HG03097 (cell line): ENCODE results near the gene NSG1.
"Not testable (repeated sequence)": the region's sequence is repeated elsewhere in the genome, so short reads cannot be mapped to it uniquely, and the experiment has no call there.

Experiments
- ATAC-seq: cut with Tn5 transposase; IDR thresholded peaks from one replicate; pipeline ENCODE4 v1.9.1; 2021; ENCODE audit not compliant: unreplicated experiment, low FRiP score

NSG1 gene

DNA sequence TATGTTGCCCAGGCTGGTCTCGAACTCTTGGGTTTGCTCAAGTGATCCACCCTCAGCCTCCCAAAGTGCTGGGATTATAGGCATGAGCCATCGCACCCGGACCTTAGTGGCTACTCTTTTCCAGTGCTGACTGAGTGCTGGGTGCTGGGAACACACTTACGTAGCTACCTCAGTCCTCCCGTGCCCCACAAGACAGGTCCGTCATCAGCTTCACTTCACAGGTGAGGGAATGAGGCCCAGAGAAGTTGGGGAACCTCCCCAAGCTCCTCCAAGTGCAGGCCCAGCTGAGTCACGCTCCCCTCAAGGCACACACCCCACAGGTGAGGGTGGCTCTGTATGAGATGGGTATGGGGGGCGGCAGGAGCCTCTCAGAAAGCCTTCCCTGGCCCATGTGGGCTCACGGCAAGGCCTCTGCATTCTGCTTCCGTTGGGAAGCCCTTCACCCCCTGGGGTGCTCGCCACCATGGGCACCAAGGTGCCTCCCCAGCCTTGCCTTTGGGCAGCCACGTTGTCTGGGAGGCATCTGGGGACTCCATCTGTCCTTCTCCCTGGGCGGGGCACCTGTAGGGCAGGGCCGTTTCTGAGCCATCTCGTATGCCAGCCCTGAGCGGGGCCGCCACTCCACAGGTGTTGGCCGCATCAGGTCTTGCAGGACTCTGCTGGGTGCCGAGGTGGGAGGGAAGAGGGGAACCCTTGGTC lies 28.4 kb downstream of the NSG1 start:
- no peak for ATAC-seq

DNA sequence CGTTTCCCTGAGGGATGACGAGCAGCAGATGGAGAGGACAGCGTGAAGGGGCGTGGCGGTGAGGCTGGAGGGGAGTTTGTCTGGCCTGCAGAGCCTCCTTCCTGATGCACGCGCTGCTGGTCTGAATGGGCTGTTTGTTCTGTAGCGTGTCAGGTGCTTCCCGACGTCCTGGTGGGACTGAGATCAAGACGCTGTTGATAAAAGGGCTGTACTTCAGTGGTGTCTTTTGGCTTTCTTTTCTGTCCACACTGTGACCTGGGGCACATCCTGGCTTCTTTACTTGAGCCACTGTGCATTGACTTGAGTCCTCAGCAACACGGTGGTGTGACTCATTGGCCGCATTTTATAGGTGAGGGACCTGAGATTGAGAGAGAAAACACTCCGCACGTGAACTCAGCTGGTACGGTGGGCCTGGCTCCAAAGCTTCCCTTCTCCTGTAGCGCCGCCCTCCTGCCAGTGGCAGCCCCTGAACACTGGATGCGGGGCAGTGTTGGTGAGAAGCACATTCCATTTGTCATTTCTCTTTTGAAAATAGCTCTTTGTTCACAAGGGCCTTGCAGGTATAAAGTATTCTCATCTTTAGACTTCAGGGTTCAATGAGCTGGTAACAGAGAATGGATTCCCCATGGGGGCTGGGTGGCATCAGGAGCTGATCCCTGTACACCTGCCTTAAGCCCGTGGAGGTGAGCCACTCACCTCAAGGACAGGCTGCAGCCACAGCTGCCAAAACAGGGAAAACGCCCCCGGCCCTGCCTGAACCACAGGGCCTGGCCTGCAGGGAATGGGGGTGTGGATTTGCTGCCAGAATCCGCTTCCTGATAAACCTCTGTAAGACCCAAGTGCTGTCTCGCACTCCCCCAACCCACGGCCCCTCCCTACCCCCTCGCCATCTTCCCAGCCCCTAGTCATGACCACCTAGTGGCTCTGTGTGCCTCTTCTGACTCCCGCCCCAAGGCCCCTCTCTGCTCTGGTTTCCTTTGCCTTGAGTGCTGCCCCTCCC lies 29.2 kb downstream of the NSG1 start:
- no peak for ATAC-seq

DNA sequence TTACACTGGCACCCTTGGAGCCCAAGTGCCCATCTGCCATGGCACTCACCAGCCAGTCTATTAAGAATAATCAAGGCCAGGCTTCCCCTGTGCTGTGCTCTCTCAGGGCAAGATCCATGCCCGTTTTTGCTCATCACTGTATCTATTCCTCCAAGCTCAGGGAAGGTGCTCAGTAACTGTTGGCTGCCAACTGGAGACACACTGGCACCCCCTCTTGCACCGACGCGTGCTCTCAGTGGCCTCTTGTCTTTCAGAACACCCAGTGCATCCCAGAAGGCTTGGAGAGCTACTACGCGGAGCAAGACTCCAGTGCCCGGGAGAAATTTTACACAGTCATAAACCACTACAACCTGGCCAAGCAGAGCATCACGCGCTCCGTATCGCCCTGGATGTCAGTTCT lies 30.1 kb downstream of the NSG1 start:
- ATAC-seq, result no peak

DNA sequence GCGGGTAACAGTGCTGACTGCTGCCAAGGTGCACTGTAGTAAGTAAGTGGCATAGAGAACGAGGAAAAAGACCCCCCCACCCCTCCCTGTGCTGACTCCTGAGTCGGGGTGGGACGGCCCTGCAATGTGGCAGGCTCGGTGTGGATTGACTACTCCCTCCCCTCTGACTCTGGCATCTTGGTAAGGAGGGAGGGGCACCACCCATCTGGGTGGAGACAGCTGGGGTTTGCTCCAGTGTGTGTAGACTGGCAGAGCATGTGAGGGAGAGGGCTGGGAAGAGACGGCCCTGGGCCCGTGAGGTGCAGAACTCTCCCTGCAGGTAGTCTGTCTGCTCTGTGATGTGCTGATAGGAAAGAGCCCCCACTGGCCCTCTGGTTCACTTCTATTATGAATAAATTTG lies 31.0 kb downstream of the NSG1 start:
- ATAC-seq, result no peak

DNA sequence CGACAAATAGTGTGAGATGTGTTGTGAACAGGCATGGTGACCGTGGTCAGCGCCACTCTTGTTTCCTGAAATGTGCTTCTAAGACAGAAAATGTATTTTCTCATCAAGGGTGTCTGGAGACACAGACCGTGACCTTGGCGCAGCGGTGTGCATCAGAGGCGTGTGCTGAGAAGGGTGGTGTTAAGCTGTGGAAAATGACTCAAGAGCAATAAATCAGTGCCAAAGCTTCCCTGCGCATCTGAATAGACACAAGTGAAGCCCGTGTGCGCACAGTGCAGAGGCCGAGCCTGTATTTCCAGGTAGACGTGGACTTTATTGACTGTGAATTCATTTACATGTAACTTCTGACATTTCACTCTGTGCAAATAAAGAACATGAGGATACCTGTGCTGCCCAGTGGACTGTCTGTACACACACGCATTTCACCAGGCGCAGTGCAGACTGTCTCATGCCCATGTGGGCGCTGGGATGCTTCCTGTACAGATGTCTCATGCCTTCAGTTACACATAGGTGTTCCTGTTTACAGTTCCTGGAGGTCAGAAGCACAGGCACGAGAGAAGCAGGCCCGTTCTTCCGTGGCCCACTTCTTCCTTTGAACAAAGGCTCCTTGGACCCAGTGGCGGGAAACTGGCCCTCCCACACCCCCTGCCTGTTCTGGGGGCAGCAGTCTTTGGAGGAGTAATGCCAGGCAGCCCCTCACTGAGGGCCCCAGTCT lies 31.9 kb downstream of the NSG1 start:
- ATAC-seq, result no peak

DNA sequence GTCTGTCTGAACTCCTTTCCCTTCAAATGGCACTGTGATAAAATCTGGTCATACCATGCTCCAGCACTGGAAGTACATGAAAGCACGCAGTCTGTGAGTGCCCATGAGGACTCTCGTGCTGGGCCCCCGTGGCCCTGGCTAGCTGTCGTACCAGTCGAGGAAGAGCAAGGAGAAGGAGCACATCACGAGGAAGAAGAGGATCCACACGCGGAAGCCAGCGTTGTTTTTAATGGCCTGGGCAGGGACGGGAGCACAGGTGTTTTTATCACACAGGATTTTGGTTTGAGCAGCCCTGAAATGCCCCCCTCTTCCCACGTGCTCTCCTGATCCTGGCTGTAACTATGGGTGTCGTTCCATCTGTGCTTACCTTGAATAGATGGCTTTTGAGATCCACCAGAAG lies 33.0 kb downstream of the NSG1 start:
- ATAC-seq, result no peak

DNA sequence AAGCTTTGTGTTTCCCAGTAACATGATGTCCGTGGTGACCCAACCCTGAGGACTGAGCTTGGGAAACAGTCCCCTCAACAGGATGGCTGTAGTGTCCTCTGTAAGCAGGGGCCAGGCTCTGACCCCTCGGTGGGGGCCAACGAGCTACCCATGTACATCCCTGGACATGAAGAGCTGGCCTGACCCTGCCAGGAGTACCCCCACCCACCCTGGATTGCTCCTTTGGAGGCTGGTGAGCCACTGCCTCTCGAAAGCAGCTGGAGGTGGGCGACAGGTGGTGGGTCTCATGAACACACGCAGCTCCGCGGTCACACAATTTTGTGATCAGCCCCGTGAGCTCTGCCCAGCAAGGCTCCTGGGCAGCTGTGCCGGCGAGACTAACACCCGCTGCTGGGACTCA lies 33.5 kb downstream of the NSG1 start:
- ATAC-seq, result no peak

DNA sequence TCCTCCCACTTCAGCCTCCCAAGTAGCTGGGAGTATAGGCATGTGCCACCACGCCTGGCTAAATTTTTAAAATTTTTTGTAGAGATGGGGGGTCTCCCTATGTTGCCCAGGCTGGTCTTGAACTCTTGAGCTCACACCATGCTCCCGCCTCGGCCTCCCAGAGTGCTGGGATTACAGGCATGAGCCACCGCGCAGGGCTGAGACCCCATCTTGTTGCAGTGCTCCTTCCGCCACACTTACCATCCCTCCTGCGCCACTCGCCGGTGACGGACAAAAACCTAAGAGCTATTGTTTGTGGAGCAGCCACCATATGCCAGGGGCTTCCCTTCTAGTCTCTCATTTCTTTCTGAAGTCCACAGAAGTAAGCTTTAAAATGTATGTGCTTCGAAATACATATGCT lies 34.5 kb downstream of the NSG1 start:
- no peak for ATAC-seq

DNA sequence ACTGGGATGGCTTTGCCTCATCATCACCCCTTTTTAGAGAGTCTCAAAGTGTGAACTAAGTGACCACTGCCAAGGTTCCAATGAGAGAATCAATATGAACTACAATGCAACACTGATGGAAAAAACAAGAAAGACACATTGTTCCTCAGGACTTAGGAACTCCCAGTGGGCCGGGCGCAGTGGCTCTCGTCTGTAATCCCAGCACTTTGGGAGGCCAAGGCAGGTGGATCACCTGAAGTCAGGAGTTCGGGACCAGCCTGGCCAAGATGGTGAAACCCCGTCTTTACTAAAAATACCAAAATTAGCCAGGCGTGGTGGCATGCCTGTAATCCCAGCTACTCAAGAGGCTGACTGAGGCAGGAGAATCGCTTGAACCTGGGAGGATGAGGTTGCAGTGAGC lies 35.2 kb downstream of the NSG1 start:
- not testable (repeated sequence) for ATAC-seq

DNA sequence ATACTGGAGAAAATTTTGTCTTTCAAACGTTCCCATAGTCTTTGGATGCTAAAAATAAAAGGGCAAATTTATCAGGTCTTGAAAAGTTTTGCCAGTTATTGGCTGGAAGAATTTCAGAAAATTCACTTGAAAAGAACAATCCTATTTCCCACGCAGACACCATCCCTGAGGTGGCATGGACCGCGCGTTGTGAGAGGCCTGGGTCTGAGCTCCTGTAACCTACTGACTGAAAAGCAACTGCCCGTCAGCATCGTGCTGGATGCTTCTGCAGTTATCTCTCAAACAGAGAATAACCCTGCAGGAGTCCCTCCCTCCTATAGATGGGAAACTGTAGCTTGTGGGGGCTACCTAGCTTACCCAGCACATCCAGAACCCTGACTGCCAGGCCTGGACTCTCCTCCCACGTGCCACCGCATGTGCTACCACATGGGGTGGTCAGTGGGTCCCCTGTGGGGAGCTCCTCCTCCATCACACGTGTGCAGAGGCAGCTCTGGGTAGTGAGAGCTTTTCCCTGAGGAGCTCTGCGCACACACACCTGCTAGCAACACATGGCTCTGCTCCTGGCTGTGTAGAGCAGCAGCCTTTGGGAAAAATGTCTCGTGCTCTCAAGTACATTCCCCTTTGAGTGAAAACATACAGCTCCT lies 36.1 kb downstream of the NSG1 start:
- ATAC-seq, result no peak

DNA sequence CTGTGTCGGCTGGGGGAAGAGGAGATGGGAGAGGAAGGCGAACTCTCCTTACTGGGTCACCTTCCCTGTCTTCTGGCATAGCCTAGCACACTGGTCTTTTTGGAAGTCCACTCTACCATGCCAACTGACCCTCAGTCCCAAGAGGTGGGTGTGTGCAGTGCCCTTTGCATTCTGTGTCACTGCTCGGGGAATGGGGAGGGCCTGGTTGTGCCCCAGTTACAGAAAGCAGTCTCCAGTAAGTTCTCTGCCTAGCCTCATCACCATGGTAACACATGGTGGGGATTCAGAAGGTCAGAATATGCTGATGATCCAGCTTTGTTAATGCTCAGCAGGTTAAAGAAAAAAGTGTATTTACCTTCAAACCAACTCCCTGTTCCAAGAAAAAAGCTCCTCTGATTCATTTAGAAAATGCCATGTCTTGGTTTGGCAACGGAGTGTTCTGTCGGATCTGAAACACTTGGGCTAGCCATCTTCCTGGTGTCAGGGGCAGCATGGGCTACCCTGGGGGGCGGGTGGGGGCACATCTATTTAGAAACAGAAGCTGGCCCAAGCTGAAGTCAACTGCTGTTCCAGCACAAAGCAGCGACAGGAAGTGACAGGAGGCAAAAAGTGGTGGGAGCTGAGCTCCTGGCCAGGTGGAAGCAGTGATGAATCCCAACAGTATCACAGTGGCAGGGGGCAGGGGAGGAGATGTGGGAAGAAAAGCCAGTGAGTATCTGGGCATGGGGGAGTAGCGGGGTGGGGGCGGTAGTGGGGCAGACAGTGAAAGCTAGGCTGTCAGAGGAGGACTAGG lies 37.0 kb downstream of the NSG1 start:
- no peak for ATAC-seq

DNA sequence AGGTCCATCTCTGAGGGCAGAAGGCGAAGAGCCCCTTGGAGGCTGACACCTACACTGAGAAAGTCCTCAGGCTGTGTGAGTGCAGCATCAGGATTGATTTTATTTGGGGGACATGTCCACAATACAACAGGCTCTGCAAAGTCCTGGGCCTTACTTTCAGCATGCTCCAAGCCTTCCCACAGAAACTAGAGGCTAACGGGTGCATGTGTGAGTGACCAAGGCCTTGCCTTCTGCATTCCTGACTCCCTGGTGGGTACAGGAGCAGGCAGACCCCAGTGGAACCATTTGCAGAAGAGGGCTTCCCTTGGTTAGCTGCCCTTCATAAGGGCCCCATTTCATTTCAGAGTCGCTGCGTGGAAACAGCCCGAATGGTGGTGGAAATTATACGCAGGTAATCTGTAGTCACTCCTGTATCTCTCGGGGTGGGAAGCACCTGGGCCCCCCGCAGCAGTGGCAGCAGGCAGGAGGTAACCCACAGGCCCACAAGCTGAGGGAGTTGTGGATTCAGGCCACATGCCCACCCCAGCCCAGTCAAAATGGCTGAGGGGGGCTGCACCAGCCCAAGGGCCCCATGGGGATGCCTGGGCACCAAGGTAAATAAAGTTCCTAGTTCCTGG lies 37.7 kb downstream of the NSG1 start:
- no peak for ATAC-seq

DNA sequence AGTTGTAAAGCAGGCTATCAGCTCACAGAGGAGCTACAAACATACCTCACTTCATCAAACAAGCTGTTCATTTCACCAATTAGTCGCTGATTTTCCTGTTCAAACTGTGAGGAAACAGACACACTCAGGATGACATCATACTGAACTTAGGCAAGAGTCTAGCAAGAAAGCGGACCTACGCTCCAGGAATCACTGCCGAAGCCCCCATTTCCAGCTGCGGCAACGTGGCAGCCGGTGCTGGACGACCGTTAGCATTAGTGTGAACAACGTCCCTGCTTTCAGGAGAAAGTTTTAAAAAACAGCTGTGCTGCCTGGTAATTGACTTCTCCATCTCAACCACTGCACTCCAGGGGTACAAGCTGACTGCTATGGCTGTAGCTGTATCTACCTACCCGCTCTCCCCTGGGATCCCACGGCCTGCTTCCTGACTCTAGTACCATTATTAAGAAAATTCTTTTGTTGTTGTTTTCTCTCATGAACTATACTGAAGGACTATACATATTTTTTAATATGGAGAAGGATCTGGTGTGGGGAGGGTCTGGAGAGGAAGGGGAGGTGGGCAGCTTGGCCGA lies 38.3 kb downstream of the NSG1 start:
- no peak for ATAC-seq

DNA sequence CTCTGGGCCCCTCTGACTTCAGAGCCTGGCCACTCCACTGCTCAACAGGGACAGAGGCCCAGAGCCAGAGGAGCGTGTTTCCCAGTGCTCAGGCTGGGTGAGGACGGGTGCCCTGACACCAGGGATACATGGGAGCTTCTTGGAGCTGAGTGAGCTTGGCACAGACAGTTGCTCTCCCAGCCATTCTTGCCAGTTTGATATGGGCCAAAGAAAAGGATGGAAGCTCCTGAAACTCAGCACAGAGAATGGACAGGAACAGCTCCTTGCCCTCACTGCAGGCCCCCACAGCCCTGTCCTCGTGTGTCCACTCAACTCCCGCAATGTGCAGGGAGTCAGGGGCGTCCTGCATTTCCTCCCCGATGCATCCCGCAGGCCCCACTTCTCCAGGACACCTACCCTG lies 38.8 kb downstream of the NSG1 start:
- no peak for ATAC-seq

DNA sequence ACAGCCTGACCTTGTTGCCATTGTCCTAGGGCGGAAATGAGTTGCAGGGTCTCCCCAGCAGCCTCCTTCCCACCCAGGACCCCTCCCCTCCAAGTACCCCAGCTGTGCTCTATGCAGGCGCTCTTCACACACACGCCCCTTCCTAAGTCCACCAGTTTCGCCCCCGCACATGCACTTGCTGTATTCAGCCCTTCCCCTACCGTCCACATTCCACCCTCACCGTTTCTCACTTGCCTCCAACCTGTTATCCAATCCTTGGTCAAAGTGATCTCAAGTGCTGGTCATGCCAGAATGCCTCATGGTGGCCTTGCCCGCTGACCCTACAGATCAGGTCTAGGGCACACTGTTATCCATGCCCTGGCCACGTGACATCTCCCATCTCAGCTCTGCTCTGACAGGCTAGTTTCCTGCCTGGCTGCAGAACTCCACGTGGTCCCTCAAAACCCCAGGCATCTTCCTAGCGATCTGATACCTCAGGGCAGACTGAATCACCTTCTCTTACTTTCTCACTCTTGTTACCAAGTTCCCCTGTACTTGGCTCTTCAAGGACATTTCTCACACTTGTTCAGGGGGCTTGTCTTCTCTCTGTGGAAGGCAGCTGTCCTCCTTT lies 39.7 kb downstream of the NSG1 start:
- no peak for ATAC-seq

DNA sequence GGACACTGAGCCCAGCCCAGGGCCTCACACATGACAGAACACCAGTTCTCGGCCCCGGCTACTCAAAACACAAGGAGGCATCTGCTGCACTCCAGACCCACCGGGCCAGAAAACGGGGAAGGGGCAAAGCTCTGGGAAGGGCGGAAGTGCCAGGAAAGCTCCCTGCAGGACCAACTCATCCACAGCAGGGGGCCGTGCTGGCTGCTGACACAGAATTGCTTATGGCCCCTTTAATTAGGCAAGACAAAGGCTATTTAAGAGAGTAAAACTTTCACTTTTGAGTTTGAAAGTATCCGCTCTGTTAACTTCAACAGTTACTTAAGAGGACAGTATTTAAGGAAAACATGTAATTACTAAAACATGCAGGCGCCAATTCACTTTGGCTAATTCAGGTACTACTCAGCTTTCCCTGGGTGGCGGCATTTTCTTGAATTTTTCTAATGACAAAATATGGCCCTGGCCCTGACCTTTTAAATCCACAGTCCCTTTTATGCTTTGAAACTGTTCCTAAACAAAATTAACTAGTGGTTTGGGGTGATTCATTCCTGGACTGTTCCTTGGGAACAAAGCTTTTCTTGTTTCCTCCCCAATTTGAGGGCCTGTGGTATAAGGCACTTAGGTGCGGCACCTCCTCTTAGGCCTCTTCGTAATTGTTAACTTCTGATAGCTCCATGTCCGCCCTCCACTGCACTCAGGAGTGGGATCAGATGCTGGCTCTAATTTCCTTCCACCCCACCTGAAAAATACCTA lies 40.4 kb downstream of the NSG1 start:
- ATAC-seq, result no peak

DNA sequence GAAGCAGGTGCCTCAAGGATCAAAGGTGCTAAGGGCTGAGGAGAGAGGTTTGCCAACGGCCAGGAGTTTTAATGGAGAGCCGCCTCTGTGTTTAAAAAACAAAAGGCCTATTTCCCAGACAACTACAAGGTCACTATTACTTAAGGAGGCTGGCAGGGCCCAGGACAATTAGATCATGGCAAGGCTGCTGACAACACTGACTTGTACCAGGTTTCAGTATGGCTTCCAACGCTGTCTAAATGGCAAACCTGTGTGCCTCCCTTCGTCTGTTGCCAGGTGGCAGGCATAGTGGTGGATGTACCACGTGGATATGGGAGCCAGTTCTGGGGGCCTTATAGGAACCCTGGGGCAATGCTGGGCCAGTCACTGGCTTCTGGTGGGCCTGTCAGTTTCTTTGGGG lies 41.0 kb downstream of the NSG1 start:
- no peak for ATAC-seq
